HUES6 (cell line): Measurements from ENCODE around the gene GALNT9.
"Not testable (repeated sequence)": the region's sequence is repeated elsewhere in the genome, so short reads cannot be mapped to it uniquely, and the experiment has no call there.

Experiments
- H3K27ac ChIP-seq: 2 replicates; pipeline ENCODE4 v1.7.0; 2013; ENCODE audit warnings: low read depth, mild to moderate bottlenecking, low read length, inconsistent platforms
- H3K27me3 ChIP-seq: 2 replicates; pipeline ENCODE4 v1.6.1; 2013; ENCODE audit warnings: low read length; ENCODE audit not compliant: control insufficient read depth, insufficient read depth
- H3K36me3 ChIP-seq: 2 replicates; pipeline ENCODE4 v1.6.1; 2013; ENCODE audit warnings: low read length; ENCODE audit not compliant: control insufficient read depth, insufficient read depth
- H3K4me1 ChIP-seq: 2 replicates; pipeline ENCODE4 v1.6.1; 2013; ENCODE audit warnings: low read length; ENCODE audit not compliant: control insufficient read depth, insufficient read depth
- H3K4me3 ChIP-seq: 2 replicates; pipeline ENCODE4 v1.5.1; 2013; ENCODE audit warnings: low read depth, low read length
- H3K9ac ChIP-seq: one replicate; pipeline ENCODE4 v1.6.1; 2013; ENCODE audit warnings: mild to moderate bottlenecking, low read length
- H3K9me3 ChIP-seq: 2 replicates; pipeline ENCODE4 v1.6.1; 2013; ENCODE audit warnings: low read depth, low read length; ENCODE audit not compliant: control insufficient read depth, insufficient read depth

Gene GALNT9

GRCh38 chr12:132329036-132329719 lies at the start of gene GALNT9:
Gene GALNT9 (minus strand): TSS chr12:132329589. CDS start chr12:132329203, 386 bp downstream.
- Histone ChIP-seq H3K9ac (no peak within 1 kb of the TSS), H3K27ac (no peak within 1 kb of the TSS), H3K36me3 (no peaks in the 10 kb centered on the region), H3K4me1 (peaks cover 10% of the 10 kb centered on the region; the same call in 1 of the 2 replicates), H3K4me3 (peak within 1 kb of the TSS; percentile 37; the same call in 1 of the 2 replicates), H3K9me3 (no peaks in the 10 kb centered on the region), H3K27me3 (peaks cover 94% of the 10 kb centered on the region)

DNA sequence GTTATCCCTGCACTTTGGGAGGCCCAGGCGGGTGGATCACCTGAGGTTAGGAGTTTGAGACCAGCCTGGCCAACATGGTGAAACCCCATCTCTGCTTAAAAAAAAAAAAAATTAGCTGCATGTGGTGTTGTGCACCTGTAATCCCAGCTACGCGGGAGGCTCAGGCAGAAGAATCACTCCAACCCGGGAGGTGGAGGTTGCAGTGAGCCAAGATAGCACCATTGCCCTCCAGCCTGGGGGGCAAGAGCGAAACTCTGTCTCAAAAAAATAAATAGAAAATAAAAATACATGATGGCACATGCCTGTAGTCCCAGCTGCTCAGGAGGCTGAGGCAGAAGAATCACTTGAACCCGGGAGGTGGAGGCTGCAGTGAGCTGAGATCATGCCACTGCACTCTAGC lies 49.7 kb upstream of the GALNT9 start:
- not testable (repeated sequence) for H3K27ac ChIP-seq, H3K4me3 ChIP-seq, H3K9me3 ChIP-seq, H3K4me1 ChIP-seq, H3K36me3 ChIP-seq, H3K9ac ChIP-seq
- H3K27me3 ChIP-seq, result peaks cover 90% of the 10 kb centered on the region

DNA sequence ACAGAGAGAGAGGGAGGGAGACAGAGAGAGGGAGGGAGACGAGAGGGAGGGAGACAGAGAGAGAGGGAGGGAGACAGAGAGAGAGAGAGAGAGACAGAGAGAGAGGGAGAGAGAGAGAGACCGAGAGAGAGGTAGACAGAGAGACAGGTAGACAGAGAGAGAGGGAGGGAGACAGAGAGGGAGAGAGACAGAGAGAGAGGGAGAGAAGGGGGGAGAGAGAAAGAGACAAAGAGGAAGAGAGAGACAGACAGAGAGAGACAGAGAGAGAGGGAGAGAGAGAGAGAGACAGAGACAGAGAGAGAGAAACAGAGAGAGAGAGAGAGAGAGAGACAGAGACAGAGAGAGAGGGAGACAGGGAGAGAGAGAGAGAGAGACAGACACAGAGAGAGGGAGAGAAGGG lies 47.8 kb upstream of the GALNT9 start:
- H3K9ac ChIP-seq, result no peak overlapping the region
- no peaks in the 10 kb centered on the region for H3K4me1 ChIP-seq
- no peaks in the 10 kb centered on the region for H3K36me3 ChIP-seq
- H3K9me3 ChIP-seq, result peaks cover 5% of the 10 kb centered on the region
- peaks cover 92% of the 10 kb centered on the region for H3K27me3 ChIP-seq
- H3K4me3 ChIP-seq, result no peak overlapping the region
- no peak overlapping the region for H3K27ac ChIP-seq

GRCh38 chr12:132376464-132376830 lies 47.1 kb upstream of the GALNT9 start:
- Histone ChIP-seq H3K27me3 (peaks cover 90% of the 10 kb centered on the region), H3K4me1 (no peaks in the 10 kb centered on the region), H3K27ac (no peak overlapping the region), H3K36me3 (no peaks in the 10 kb centered on the region), H3K9ac (no peak overlapping the region), H3K4me3 (no peak overlapping the region), H3K9me3 (peaks cover 6% of the 10 kb centered on the region)

DNA sequence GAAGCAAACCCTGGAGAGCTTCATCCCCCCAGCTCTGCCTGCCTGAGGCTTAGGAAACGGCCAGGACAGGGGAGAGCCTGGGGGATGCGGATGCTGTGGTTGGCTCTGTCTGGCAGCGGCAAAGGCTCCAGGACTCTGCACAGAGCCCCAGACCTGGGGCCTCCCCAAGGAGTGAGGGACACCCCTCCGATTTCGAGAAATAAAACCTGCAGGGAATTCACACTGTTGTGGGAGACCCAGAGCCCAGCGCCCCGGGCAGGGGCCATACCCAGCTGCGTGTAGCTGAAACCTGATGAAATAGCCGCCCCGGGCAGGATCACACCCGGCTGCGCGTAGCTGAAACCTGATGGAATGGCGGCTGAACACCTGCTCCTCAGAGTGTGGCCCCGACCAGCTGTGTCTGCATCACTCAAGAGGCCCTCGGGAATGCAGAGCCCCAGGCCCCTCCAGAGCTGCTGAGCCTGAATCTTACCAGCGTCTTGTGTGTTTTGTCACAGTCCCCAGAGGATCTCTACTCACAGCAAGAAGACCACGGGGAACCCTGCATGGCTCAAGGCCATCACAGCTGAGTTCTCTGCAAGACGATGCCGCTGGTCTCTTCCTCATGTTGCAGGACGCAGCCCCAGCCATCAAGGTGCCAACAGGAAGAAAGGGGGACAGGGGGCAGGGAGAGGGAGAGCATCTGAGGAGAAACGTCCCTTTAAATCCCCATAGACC lies 46.5 kb upstream of the GALNT9 start:
- H3K9me3 ChIP-seq, result peaks cover 6% of the 10 kb centered on the region
- H3K27ac ChIP-seq, result no peak overlapping the region
- H3K9ac ChIP-seq, result no peak overlapping the region
- no peaks in the 10 kb centered on the region for H3K4me1 ChIP-seq
- H3K4me3 ChIP-seq, result no peak overlapping the region
- peaks cover 90% of the 10 kb centered on the region for H3K27me3 ChIP-seq
- no peaks in the 10 kb centered on the region for H3K36me3 ChIP-seq

DNA sequence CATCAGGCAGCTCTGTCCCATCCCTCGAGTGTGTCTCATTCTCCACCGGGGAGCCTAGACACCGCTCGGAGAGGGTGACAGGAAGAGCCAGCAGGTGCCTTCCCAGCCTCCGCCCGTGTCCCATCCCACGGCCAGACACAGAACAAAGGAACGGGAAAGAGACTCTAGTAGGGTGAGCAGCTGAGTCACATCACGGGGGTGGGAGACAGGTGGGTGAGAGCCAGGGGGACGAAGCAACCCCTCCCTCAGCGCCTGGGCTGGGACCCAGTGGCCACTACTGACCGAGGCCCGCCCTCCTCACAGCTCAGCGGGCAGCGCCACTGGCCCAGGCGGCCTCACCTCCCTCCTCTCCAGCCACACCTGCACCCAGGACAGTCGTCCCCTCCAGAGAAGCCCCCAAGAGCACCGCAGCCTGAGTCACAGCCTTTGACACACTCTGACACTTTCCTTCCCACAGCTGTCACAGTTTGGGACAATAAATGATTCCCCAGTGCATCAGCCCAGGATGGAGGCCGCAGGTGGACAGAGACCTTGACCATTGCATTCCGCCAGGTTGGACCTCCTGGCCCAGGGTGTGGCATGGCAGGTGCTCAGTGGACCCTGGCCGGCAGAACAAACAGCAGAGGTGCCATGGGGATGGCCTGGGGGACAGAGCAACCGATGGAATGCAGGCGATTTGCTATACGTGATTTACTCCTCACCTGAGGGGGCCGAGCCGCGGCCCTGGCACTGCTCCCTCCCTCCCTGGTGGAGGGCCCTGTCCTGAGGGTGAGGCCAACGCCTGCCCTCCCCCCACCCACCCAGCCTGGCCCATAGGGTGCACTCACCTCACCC lies 45.4 kb upstream of the GALNT9 start:
- Histone ChIP-seq H3K27me3 (peaks cover 90% of the 10 kb centered on the region), H3K36me3 (no peaks in the 10 kb centered on the region), H3K4me1 (no peaks in the 10 kb centered on the region), H3K9ac (no peak overlapping the region), H3K9me3 (peaks cover 6% of the 10 kb centered on the region), H3K27ac (no peak overlapping the region), H3K4me3 (no peak overlapping the region)

DNA sequence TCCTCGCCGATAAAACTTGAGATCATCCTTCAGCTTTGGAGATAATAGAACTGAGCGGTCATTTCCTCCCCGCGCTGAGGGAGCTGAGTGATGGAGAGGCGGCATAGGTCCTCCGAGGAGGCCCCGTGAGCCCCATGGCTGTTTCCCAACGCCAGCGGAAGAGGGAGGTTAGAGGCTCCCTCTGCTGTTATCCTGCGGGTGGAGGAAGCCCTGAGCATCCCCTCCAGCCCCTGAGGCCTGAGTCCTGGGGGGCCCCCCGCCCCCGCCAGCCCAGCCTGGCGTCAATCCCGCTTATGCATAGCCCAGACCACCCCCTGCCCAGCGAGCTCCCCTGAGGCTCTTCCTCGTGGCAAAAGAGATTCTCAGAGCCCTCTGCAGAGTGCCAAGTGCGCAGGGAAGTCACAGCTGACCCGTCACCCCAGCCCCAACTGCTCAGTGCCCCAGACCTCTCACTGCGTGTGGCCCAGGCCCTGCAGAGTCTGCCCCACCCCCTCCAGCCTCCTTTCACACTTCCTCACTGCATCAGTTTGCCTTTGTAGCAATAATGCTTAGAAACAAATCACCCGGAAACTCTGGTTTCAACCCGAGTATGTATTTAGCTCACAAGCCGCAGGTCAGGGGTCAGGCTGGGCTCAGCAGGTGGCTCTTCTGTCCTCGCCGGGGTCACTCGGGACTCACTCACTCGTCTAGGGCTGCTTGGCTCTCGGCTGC lies 44.7 kb upstream of the GALNT9 start:
- Histone ChIP-seq H3K9me3 (peaks cover 6% of the 10 kb centered on the region), H3K27me3 (peaks cover 89% of the 10 kb centered on the region), H3K9ac (no peak overlapping the region), H3K36me3 (no peaks in the 10 kb centered on the region), H3K4me3 (no peak overlapping the region), H3K4me1 (no peaks in the 10 kb centered on the region), H3K27ac (no peak overlapping the region)

- Histone ChIP-seq H3K4me1 (no peaks in the 10 kb centered on the region), H3K36me3 (no peaks in the 10 kb centered on the region), H3K27ac (no peak overlapping the region), H3K9ac (no peak overlapping the region), H3K27me3 (peaks cover 84% of the 10 kb centered on the region), H3K4me3 (no peak overlapping the region), H3K9me3 (peaks cover 5% of the 10 kb centered on the region; the same call in 1 of the 2 replicates)
These were observed 38.5 kb upstream of the GALNT9 start for GRCh38 chr12:132367852-132368251.

DNA sequence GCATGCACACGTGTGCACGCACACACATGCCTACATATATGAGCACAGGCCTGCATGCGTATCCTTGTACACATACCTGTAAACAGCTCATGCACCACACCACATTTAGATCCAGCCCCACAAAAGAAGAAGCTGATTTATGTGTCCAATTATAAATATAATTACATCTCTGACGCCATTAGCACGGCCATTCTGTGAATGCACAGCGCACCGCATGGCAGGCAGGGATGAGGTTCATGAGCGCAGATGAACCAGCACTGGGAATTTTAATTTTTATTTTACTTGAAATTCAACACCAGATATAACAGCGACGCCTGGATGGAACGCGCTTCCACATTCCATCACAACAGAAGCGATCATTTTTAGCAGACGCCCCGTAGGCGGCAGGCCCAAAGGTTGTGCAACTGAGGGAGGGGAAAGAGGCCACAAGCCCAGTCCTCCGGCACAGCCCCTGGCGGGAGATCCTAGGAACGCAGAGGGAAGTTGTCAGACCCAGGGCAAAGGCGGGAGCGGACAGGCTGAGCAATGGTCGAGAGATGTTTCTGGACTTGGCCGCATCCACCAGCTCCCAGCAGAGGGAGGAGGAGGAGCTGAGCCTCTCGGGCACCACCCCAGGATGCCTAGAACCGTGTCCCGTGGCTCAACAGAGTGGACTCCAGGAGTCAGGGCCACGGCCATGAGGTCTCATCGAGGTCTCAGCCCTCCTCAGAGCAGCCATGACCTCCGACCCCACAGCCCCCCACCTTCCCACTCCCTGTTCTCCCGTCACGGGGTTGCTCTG lies 37.9 kb upstream of the GALNT9 start:
- no peak overlapping the region for H3K9ac ChIP-seq
- peaks cover 5% of the 10 kb centered on the region; the same call in 1 of the 2 replicates for H3K9me3 ChIP-seq
- H3K4me1 ChIP-seq, result no peaks in the 10 kb centered on the region
- H3K36me3 ChIP-seq, result no peaks in the 10 kb centered on the region
- peaks cover 83% of the 10 kb centered on the region for H3K27me3 ChIP-seq
- no peak overlapping the region for H3K27ac ChIP-seq
- H3K4me3 ChIP-seq, result no peak overlapping the region

- H3K9ac ChIP-seq, result no peak overlapping the region
- no peaks in the 10 kb centered on the region for H3K4me1 ChIP-seq
These were observed 37.0 kb upstream of the GALNT9 start for GRCh38 chr12:132366341-132366861.

More at GRCh38 chr12:132366341-132366861, 37.0 kb upstream of the GALNT9 start:
- Histone ChIP-seq H3K27ac (no peak overlapping the region), H3K4me3 (no peak overlapping the region), H3K27me3 (peaks cover 75% of the 10 kb centered on the region), H3K9me3 (peaks cover 2% of the 10 kb centered on the region; the same call in 1 of the 2 replicates), H3K36me3 (no peaks in the 10 kb centered on the region)
